GM03348 (cell line): ENCODE measurements around the gene CEP152.

Experiments used
- DNase-seq: peaks from one replicate; pipeline ENCODE4 v3.0.0; 2012; ENCODE audit warnings: low spot score

CEP152 gene

GRCh38 chr15:48702569-48703236 lies 108.2 kb downstream of the CEP152 start:
- no peak for DNase-seq

- DNase-seq = no peak
These were observed 114.1 kb downstream of the CEP152 start for GRCh38 chr15:48696627-48697312.

GRCh38 chr15:48695827-48696573 lies 114.9 kb downstream of the CEP152 start:
- no peak for DNase-seq

- peak; percentile 71 for DNase-seq
These were observed 115.6 kb downstream of the CEP152 start for GRCh38 chr15:48695088-48695826.

- peak; percentile 49 for DNase-seq
These were observed 117.4 kb downstream of the CEP152 start for GRCh38 chr15:48693484-48693883.

- no peak for DNase-seq
These were observed 122.4 kb downstream of the CEP152 start for GRCh38 chr15:48688493-48688892.
